PC-3 (cell line): ENCODE measurements around the gene CARD6. TPM values are rescaled to one million over a fixed set of nuclear protein-coding genes. Genes with fewer than 3 reads are reported as not detected.
A peak's percentile ranks its signal among the peaks of the same experiment; 100 is the strongest.

Source experiments
- ATAC-seq: fragments of 200-7000 bp; cut with Tn5 transposase; 2 replicates; pipeline ENCODE4 v1.9.1; 2020; ENCODE audit warnings: mild to moderate bottlenecking, moderate library complexity
- BruUV-seq: library from RNA; stranded (reverse); fragments of 400-500 nt; replicated peaks from 2 replicates; lab custom pipeline; 2021; lab: Mats Ljungman, UMichigan
- CTCF ChIA-PET: fragments of 300-600 bp; sonication (Branson Sonifier 250); formaldehyde crosslinking; loops from one replicate; lab custom pipeline; 2022; ENCODE audit warnings: antibody characterized with exemption; lab: Charles Lee
- POLR2A ChIA-PET: fragments of 300-600 bp; sonication (Branson Sonifier 250); formaldehyde crosslinking; loops from one replicate; lab custom pipeline; 2022; ENCODE audit warnings: antibody characterized with exemption; ENCODE audit not compliant: unreplicated experiment; lab: Charles Lee
- DNase-seq: peaks from one replicate; pipeline ENCODE4 v3.0.0-alpha.2; 2015
- H2AFZ ChIP-seq: fragments of 300-600 bp; sonication (generic); 2 replicates; pipeline ENCODE4 v1.6.0; 2016; ENCODE audit warnings: antibody characterized with exemption, low read length
- H3F3A ChIP-seq: fragments of 300-600 bp; sonication (generic); one replicate; pipeline ENCODE4 v1.6.0; 2017; ENCODE audit warnings: antibody characterized with exemption, low read length, control low read depth, mild to moderate bottlenecking; ENCODE audit not compliant: unreplicated experiment
- H3K27ac ChIP-seq: fragments of 300-600 bp; sonication (generic); 2 replicates; pipeline ENCODE4 v1.5.1; 2016; ENCODE audit warnings: mild to moderate bottlenecking, low read length
- H3K27me3 ChIP-seq: fragments of 300-600 bp; sonication (generic); 2 replicates; pipeline ENCODE4 v1.6.1; 2016; ENCODE audit warnings: low read length, mixed read lengths
- H3K36me3 ChIP-seq: fragments of 300-600 bp; sonication (generic); 2 replicates; pipeline ENCODE4 v1.6.1; 2016; ENCODE audit warnings: low read depth, mixed run types, low read length, mixed read lengths
- H3K4me1 ChIP-seq: fragments of 300-600 bp; sonication (generic); 2 replicates; pipeline ENCODE4 v1.5.1; 2016; ENCODE audit warnings: low read length; ENCODE audit not compliant: insufficient read depth
- H3K4me2 ChIP-seq: fragments of 300-600 bp; sonication (generic); 2 replicates; pipeline ENCODE4 v1.6.0; 2016; ENCODE audit warnings: low read length
- H3K4me3 ChIP-seq: fragments of 300-600 bp; sonication (generic); 2 replicates; pipeline ENCODE4 v1.5.1; 2016; ENCODE audit warnings: mild to moderate bottlenecking, low read length, mixed read lengths
- H3K79me2 ChIP-seq: fragments of 300-600 bp; sonication (generic); 2 replicates; pipeline ENCODE4 v1.6.1; 2017; ENCODE audit warnings: low read length, mixed read lengths
- H3K9ac ChIP-seq: fragments of 300-600 bp; sonication (generic); 2 replicates; pipeline ENCODE4 v1.6.0; 2016; ENCODE audit warnings: mild to moderate bottlenecking, low read length
- H3K9me2 ChIP-seq: fragments of 300-600 bp; sonication (generic); replicated peaks from 2 replicates; pipeline ENCODE4 v1.6.1; 2016; ENCODE audit warnings: mixed run types, low read length, mixed read lengths
- H3K9me3 ChIP-seq: fragments of 300-600 bp; sonication (generic); 2 replicates; pipeline ENCODE4 v1.6.1; 2016; ENCODE audit warnings: low read length, mixed read lengths
- H4K20me1 ChIP-seq: fragments of 300-600 bp; sonication (generic); 2 replicates; pipeline ENCODE4 v1.6.1; 2016; ENCODE audit warnings: low read length, mixed read lengths
- CTCF ChIP-seq: fragments of 300-600 bp; sonication (generic); conservative IDR thresholded peaks from 2 replicates; pipeline ENCODE4 v1.5.1; 2017; ENCODE audit warnings: antibody characterized with exemption, low read depth, mild to moderate bottlenecking, low read length
- EZH2 ChIP-seq: fragments of 300-600 bp; sonication (generic); IDR thresholded peaks from one replicate; pipeline ENCODE4 v1.6.1; 2017; ENCODE audit warnings: antibody characterized with exemption, mild to moderate bottlenecking, low read length; ENCODE audit not compliant: unreplicated experiment
- EZH2phosphoT487 ChIP-seq: fragments of 300-600 bp; sonication (generic); IDR thresholded peaks from 2 replicates; pipeline ENCODE4 v1.6.1; 2018; ENCODE audit warnings: mild to moderate bottlenecking, antibody characterized with exemption, low read length, borderline replicate concordance
- intact Hi-C: fragments of 100-400 bp; cut with micrococcal nuclease; formaldehyde crosslinking; loops from 2 replicates; pipeline ENCODE4 v1.9.0; 2023
- total RNA-seq: library from RNA; depleted of rRNA; stranded (reverse); fragments of >200 nt; gene quantifications from 2 replicates; pipeline ENCODE4 v1.2.3, GENCODE V29; 2014

Gene CARD6
- total RNA-seq, 1 experiment from 2014 or later, result 2.4 TPM

DNA sequence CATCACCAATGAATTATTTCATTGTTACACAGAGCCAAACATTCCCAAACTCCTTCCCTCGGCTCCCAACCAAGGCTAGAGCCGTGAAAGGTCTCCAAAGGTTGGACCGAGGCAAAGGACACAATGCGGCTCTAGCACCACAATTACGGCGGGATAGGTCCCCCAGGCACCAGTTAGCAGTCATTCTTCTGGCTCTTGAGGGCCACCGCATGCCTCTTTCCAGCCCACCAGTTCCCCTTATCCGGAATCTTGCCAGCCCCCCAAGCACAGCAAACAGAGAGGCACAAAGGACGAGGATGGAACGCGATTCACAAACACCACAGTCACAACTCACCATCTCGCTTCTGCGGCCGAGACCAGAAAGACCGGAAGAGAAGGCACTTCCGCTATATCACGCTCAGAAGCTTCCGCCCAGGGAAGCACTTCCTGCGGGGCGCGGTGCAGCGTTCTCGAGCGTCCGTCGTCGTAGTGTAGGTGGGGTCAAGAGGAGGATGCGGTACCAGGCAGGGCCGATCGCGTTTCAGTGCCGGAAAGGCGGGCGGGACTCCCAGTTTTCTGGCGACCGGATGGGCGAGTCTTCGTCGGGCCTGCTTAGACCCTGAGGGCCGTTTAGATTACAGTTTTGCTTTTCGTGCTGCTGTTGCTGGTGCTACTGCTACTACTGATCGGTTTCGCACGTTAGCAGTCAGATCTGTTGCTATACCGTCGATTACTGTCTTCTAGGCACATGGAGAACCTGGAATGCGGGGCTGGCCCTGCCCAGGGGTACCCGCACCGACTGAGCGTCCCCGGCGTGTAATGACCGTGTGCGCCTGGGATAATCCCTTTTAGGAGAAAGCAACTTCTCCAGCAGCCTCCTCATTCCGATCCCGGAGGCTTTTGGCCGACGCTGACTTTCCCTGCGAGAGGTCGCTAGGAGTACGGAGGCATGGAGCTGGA, 6.0 kb upstream of the CARD6 start, which contains the start of gene RPL37:
RPL37 (minus strand) TSS at position 374 of the 939 bp plus-strand sequence; CDS start at position 337, 37 bp downstream.
- peaks cover 28% of the 10 kb centered on the region for H3K4me1 ChIP-seq
- intact Hi-C loops, result loop anchor here (1.0 kb wide), 1 partner anchor 80 kb away; the partner anchor contains the start of gene TTC33
- peak within 1 kb of the TSS; percentile 87 for H3K4me3 ChIP-seq
- no peaks in the 10 kb centered on the region for H3K9me3 ChIP-seq
- H4K20me1 ChIP-seq, result peaks cover 44% of the 10 kb centered on the region
- BruUV-seq, result TSS peak; percentile 99
- H3K79me2 ChIP-seq, result peaks cover 46% of the 10 kb centered on the region
- H3K36me3 ChIP-seq, result peaks cover 46% of the 10 kb centered on the region
- H3F3A ChIP-seq, result peaks cover 24% of the 10 kb centered on the region
- ChIA-PET POLR2A (interaction anchor here (0.5 to 0.7 kb wide), 4 partner anchors 139 to 843 kb away, joined by 3 to 4 read pairs (median 4); no protein-coding TSS in a partner anchor), CTCF (no interaction called here)
- peak within 1 kb of the TSS; percentile 70 for H3K27ac ChIP-seq
- peak within 1 kb of the TSS; percentile 96 for H2AFZ ChIP-seq
- no peaks in the 10 kb centered on the region for H3K9me2 ChIP-seq
- H3K9ac ChIP-seq, result peak within 1 kb of the TSS; percentile 98
- peak; percentile 99 for DNase-seq
- no peaks in the 10 kb centered on the region for H3K27me3 ChIP-seq
- no peak for TF ChIP-seq EZH2phosphoT487
- peak; percentile 98 for ATAC-seq
- H3K4me2 ChIP-seq, result peak within 1 kb of the TSS; percentile 89

DNA sequence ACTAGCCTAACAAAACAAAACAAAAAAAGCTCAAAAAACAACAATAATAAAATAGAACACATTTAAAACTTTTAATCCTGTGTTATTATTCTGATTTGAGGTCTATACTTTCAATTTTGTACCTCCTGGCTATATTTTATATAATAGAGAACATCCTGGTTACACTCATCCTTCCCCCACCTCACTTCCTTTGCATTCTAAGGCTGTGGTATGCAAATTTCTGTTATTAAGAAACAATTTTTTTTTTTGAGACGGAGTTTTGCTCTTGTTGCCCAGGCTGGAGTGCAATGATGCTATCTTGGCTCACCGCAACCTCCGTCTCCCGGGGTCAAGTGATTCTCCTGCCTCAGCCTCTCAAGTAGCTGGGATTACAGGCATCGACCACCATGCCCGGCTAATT, 3.1 kb upstream of the CARD6 start:
- Histone ChIP-seq H3K4me3 (no peak overlapping the region), H3F3A (peaks cover 11% of the 10 kb centered on the region), H3K4me2 (no peak overlapping the region), H4K20me1 (peaks cover 15% of the 10 kb centered on the region), H3K27ac (no peak overlapping the region), H3K9ac (no peak overlapping the region), H3K9me3 (no peaks in the 10 kb centered on the region), H3K4me1 (peaks cover 35% of the 10 kb centered on the region), H2AFZ (no peak overlapping the region), H3K36me3 (peaks cover 17% of the 10 kb centered on the region), H3K27me3 (no peaks in the 10 kb centered on the region), H3K79me2 (peaks cover 20% of the 10 kb centered on the region), H3K9me2 (no peaks in the 10 kb centered on the region)
- ChIA-PET CTCF (no interaction called here), POLR2A (no interaction called here)
- intact Hi-C loops, result no loop called here
- ATAC-seq, result no peak
- no TSS peak for BruUV-seq
- no peak for DNase-seq
- no peak for TF ChIP-seq EZH2

GRCh38 chr5:40842351-40842750, 1.2 kb downstream of the CARD6 start:
- Histone ChIP-seq H3K9me2 (no peaks in the 10 kb centered on the region), H3K9ac (peak overlapping the region; percentile 56), H3K27ac (peak overlapping the region; percentile 39), H3K27me3 (no peaks in the 10 kb centered on the region), H3K9me3 (no peaks in the 10 kb centered on the region), H3K4me1 (peaks cover 26% of the 10 kb centered on the region), H3F3A (peaks cover 6% of the 10 kb centered on the region), H3K4me2 (peak overlapping the region; percentile 75), H2AFZ (no peak overlapping the region), H4K20me1 (no peaks in the 10 kb centered on the region), H3K79me2 (no peaks in the 10 kb centered on the region), H3K4me3 (peak overlapping the region; percentile 58), H3K36me3 (no peaks in the 10 kb centered on the region)
- ATAC-seq (peak; percentile 98), DNase-seq (peak; percentile 86)
- no TSS peak for BruUV-seq
- ChIA-PET POLR2A (interaction anchor here (0.7 kb wide), 1 partner anchor 378 kb away, joined by 6 read pairs; no protein-coding TSS in a partner anchor), CTCF (interaction anchor here (0.6 kb wide), 1 partner anchor 46 kb away, joined by 3 read pairs; no protein-coding TSS in a partner anchor)
- intact Hi-C loops, result loop anchor here (2.0 kb wide), 1 partner anchor 36 kb away; no protein-coding TSS in a partner anchor
- TF ChIP-seq EZH2phosphoT487, result no peak
- TF ChIP-seq EZH2, result no peak
- TF ChIP-seq CTCF, result no peak
